Suppressor macrophage (primary cell): Measurements from ENCODE around the gene TUBD1.
"Not testable (repeated sequence)": the region's sequence is repeated elsewhere in the genome, so short reads cannot be mapped to it uniquely, and the experiment has no call there.

Experiments used
- DNase-seq, 4 experiments: peaks; one replicate each; pipeline ENCODE4 v3.0.0-alpha.2; 2020 to 2022
- total RNA-seq, 17 experiments: gene quantifications; one replicate each; lab custom pipeline; 2026; ENCODE audit warnings: mixed read lengths in 6 of 17, inconsistent platforms in 3 of 17; lab: John Stamatoyannopoulos, UW

The TUBD1 gene, protein sequence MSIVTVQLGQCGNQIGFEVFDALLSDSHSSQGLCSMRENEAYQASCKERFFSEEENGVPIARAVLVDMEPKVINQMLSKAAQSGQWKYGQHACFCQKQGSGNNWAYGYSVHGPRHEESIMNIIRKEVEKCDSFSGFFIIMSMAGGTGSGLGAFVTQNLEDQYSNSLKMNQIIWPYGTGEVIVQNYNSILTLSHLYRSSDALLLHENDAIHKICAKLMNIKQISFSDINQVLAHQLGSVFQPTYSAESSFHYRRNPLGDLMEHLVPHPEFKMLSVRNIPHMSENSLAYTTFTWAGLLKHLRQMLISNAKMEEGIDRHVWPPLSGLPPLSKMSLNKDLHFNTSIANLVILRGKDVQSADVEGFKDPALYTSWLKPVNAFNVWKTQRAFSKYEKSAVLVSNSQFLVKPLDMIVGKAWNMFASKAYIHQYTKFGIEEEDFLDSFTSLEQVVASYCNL
- 1.9 to 5.4 (median 3.3) reads per million in 17 experiments for total RNA-seq

GRCh38 chr17:59892924-59893675 is at the start of gene TUBD1, which contains the start of gene RPS6KB1:
Gene TUBD1, minus strand, starts transcription at chr17:59892943. Its CDS starts 1,941 bp downstream, at chr17:59891002.
Gene RPS6KB1, plus strand, starts transcription at chr17:59893121. Its CDS starts 64 bp downstream, at chr17:59893185.
- peak; percentile 98 to 100 (median 99) for DNase-seq

GRCh38 chr17:59941131-59941530 is 48.4 kb upstream of the TUBD1 start:
- no peak for DNase-seq

DNA sequence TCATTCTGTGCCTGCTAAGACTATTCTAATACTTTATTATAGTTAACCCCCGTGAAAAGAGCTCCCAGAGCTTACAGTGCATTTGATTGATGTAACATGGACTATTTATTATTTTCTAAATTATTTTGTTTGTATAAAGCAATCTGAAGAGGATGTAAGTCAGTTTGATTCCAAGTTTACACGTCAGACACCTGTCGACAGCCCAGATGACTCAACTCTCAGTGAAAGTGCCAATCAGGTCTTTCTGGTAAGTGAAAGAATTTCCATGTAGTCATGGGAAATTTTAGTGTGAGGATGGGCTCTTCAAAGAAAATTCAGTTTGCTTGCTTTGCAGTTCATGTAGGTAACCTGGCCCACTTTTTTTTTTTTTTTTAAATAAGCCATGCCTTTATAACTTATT is 48.0 kb upstream of the TUBD1 start:
- not testable (repeated sequence) for DNase-seq

DNA sequence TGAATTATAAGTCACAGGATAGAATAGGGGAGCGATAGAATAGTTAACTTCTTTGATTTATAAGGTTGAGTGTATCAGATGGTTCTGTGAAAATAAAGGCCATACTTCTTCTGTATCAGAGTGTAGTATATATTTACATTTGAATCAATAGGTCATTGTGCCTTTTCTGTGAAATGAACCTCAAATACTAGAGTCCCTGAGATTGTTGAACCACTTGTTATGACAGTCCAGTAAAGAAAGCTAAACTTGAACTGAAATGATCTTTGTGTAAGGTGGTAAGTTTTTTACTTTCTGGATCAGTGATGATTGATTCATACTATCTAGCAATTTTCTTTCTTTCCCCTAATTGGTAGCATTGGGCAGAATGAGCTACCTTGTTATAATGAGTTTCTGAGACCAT is 40.6 kb upstream of the TUBD1 start:
- DNase-seq: not testable (repeated sequence)

DNA sequence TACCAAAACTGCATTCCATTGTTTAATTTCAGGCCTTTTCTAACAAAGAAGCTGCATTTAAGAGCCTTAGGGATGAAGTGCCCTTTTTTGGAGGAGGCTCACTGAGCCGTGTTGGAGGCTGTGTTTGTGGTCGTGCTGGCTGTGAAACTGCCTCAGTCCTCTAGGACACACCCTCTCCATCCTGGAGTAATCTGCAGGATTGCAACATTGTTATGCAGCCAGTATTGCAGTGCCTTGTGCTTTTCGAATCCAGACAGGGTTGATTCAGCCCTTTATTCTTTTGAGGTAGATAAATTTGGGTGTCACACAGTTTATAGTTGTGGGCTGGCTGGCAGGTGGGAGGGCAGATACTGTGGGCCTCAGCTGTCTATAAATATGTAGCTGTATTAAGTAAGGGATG is 38.0 kb upstream of the TUBD1 start:
- peak in 1 of 4 experiments; percentile 2 for DNase-seq

- not testable (repeated sequence) for DNase-seq
Observed at GRCh38 chr17:59930121-59930520, 37.4 kb upstream of the TUBD1 start.

GRCh38 chr17:59920637-59921036 is 27.9 kb upstream of the TUBD1 start:
- DNase-seq: not testable (repeated sequence)

GRCh38 chr17:59916446-59916845 is 23.7 kb upstream of the TUBD1 start:
- no peak for DNase-seq

GRCh38 chr17:59914274-59914854 is 21.6 kb upstream of the TUBD1 start:
- peak; percentile 25 to 80 (median 46) for DNase-seq

- no peak for DNase-seq
Observed at GRCh38 chr17:59907467-59907866, 14.7 kb upstream of the TUBD1 start.

GRCh38 chr17:59903455-59903854 is 10.7 kb upstream of the TUBD1 start:
- no peak for DNase-seq

DNA sequence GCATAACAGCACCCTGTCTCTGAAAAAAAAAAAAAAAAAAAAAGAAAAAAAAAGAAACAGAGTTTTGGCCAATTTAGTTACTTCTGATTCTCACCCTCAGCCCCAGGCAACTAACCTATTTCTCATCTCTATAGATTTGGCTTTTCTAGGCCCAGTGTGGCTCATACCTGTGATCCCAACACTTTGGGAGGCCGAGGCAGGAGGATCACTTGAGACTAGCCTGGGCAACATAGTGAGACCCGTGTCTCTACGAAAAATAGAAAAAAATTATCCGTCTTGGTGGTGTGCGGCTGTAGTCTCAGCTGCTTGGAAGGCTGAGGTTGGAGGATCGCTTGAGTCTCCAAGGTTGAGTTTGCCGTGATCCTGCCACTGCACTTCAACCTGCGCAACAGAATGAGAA is 8.9 kb upstream of the TUBD1 start:
- no peak for DNase-seq

- DNase-seq: peak in 2 of 4 experiments; percentile 35 to 66
Observed at GRCh38 chr17:59899099-59899498, 6.4 kb upstream of the TUBD1 start.

GRCh38 chr17:59897090-59897489 is 4.3 kb upstream of the TUBD1 start:
- DNase-seq: no peak

DNA sequence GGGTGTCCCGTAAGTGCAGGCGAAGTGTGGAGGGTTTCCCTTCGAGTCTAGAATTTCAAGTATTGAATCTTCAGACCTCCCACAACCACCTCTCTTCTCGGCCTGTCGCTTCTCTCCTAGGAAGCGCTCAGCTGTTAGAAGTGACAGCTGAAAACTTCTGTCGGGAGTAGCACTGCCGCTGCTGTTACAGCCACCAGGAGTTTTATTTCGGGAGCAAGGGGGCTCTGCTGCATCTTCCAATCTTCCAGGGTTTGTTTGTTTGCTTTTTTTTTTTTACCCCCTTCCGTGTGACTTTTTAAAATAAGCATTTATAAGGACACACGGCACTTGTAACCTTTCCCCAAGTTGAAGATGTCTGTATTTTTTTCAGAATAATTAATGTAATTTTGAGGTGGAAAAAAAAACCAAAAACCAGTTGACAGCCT is 945 bp upstream of the TUBD1 start:
- DNase-seq: peak in 2 of 4 experiments; percentile 38 to 51

DNA sequence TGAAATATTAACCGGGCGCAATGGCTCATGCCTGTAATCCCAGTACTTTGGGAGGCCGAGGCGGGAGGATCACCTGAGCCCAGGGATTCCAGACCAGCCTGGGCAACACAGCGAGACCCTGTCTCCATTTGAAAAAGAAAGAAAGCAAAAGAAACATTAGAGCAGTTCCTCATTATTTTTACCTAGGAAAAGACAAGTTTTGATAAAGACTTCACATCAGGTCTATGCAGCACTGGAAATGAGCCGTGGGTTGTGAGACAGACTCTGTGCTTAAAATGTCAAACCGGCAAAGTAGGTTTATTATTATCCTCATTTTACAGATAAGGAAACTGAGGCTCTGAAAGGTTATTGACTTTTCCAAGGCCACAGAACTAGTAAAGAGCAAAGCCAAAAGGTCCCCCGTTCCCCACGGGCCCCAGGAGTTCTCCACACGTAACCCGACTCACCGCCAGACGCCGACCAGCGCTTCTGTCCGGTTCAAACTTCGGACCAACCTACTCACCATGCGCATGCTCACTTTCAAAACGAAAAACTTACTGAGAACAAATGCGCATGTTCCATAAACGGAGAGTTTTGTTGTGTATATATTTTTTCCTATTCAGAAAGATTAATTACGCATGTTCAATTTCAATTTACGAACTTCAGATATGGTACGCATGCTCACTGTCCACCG is 356 bp downstream of the TUBD1 start:
- no peak for DNase-seq

DNA sequence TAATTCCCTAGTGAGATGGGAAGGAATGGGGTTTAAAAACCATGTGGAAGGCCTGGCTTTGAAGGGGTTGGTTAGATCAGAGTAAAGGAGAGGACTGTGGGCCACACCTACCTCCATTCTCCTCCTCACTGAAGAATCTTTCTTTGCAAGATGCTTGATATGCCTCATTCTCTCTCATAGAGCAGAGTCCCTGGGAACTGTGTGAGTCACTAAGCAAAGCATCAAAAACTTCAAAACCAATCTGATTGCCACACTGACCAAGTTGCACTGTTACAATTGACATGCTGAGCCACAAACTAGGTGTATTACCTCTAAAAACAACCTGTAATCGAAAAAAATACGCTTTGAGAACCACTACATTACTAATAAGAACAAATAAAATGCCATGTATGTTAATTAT is 2.0 kb downstream of the TUBD1 start:
- no peak for DNase-seq

DNA sequence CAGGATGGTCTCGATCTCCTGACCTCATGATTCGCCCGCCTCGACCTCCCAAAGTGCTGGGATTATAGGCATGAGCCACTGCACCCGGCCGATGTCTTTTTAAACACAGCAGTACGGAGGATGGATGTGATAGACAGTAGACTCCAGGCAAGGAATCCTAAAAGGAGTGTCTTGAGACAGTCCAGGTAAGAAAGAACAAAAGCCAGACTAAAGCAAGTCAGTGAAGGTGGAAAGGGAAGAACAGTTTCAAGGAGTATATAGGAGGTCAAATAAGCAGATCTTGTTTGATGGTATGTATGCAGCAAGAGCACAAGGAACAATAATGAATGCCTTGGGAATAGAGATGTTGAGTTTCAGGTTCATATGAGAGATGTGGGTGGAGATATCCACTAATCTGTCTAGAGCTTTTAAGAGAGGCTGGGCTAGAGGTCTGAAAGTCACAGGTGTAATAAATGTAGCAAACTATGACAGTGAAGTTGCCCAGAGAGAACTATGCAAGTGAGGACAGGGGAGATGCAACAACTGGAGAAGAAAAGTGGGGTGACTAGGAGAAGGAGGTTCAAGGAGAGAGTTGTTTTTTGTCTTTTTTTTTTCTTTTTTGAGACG is 4.5 kb downstream of the TUBD1 start:
- DNase-seq: no peak

- DNase-seq: no peak
Observed at GRCh38 chr17:59884861-59885260, 7.9 kb downstream of the TUBD1 start.

DNA sequence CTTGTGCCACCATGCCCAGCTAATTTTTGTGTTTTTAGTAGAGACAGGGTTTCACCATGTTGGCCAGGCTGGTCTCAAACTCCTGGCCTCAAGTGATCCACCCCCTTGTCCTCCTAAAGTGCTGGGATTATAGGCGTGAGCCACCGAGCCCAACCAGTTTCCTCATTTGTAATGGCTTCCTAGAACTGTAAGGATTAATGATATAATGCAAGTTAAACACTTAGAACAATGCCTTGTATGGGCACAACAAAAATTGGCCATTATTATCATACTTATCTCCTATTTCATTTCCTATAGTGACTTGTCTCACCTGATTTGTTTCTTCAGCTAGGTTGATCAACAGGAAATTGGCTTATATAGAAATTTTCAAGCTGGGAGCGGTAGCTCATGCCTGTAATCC is 14.1 kb downstream of the TUBD1 start:
- no peak for DNase-seq

- DNase-seq: no peak
Observed at GRCh38 chr17:59877965-59878364, 14.8 kb downstream of the TUBD1 start.

DNA sequence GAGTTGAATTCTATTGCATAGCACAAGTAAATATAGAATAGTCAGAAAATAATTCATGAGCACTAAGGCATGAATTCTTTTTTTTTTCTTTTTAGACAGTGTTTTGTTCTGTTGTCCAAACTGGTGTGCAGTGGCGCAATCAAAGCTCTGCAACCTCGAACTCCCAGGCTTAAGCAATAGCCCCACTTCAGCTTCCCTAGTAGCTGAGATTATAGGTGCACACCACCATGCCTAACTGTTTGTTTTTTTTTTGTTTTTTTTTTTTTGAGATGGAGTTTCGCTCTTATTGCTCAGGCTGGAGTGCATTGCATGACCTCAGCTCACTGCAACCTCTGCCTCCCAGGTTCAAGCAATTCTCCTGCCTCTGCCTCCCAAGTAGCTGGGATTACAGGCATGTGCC is 16.6 kb downstream of the TUBD1 start:
- DNase-seq: peak in 3 of 4 experiments; percentile 29 to 48 (median 47)
